Endothelial cell of umbilical vein (primary cell): Measurements from ENCODE around the gene SPATA31E1. TPM values are rescaled to one million over a fixed set of nuclear protein-coding genes. Genes with fewer than 3 reads are reported as not detected.

Source experiments
- BruUV-seq: library from RNA; stranded (reverse); fragments of 400-500 nt; replicated peaks from 2 replicates; lab custom pipeline; 2021; lab: Mats Ljungman, UMichigan
- CTCF ChIA-PET: fragments of 300-600, 350-600 bp; sonication (Branson Sonifier 250); formaldehyde crosslinking; loops from one replicate; lab custom pipeline; 2021; ENCODE audit warnings: antibody characterized with exemption, inconsistent platforms; lab: Charles Lee
- POLR2A ChIA-PET: fragments of 300-600, 350-600 bp; sonication (Branson Sonifier 250); formaldehyde crosslinking; loops from one replicate; lab custom pipeline; 2021; ENCODE audit warnings: antibody characterized with exemption, inconsistent platforms; lab: Charles Lee
- DNase-seq: peaks from one replicate; pipeline ENCODE4 v3.0.0-alpha.2; 2011; ENCODE audit warnings: low read depth, low spot score
- FAIRE-seq: peaks from 2 replicates; lab custom pipeline; 2011; peaks lifted over from hg19 to GRCh38; lab: Jason Lieb, UNC
- H2AFZ ChIP-seq: 2 replicates; pipeline ENCODE4 v1.6.0; 2012; ENCODE audit warnings: low read depth, low read length, control low read depth, inconsistent platforms
- H3K27ac ChIP-seq: 2 replicates; pipeline ENCODE4 v1.5.1; 2011; ENCODE audit warnings: low read depth, mild to moderate bottlenecking, control low read depth, low read length, moderate library complexity; ENCODE audit not compliant: insufficient read depth
- H3K27me3 ChIP-seq, 2 experiments: 2 replicates each; pipeline versions ENCODE4 v1.6.0 to v1.6.1; 2011; ENCODE audit warnings: low read length in 2 of 2, mixed read lengths in 1 of 2; ENCODE audit not compliant: control insufficient read depth in 2 of 2, insufficient read depth in 2 of 2
- H3K36me3 ChIP-seq, 2 experiments: 2 replicates in 1 of 2; 3 replicates in 1 of 2; pipeline ENCODE4 v1.5.1; 2011; ENCODE audit warnings: low read length in 2 of 2, mild to moderate bottlenecking in 1 of 2, moderate library complexity in 1 of 2; ENCODE audit not compliant: control insufficient read depth in 2 of 2, insufficient read depth in 2 of 2; ENCODE audit errors: extremely low read depth in 1 of 2
- H3K4me1 ChIP-seq: 3 replicates; pipeline ENCODE4 v1.5.1; 2011; ENCODE audit warnings: mild to moderate bottlenecking, low read length; ENCODE audit not compliant: control insufficient read depth, insufficient read depth; ENCODE audit errors: extremely low read depth
- H3K4me2 ChIP-seq: 2 replicates; pipeline ENCODE4 v1.6.1; 2011; ENCODE audit warnings: low read length, control low read depth, mixed read lengths; ENCODE audit not compliant: insufficient read depth
- H3K4me3 ChIP-seq, 3 experiments: fragments of 200-600 bp in 1 of 3; sonication (generic), shearing (Covaris generic) in 1 of 3; replicated peaks in 1 of 3; 2 replicates each; pipeline ENCODE4 v1.5.1; 2011 to 2016; ENCODE audit warnings: control low read depth in 3 of 3, low read length in 3 of 3, mild to moderate bottlenecking in 2 of 3, inconsistent platforms in 1 of 3, low read depth in 1 of 3, moderate library complexity in 1 of 3; ENCODE audit not compliant: insufficient read depth in 1 of 3
- H3K79me2 ChIP-seq: 2 replicates; pipeline ENCODE4 v1.6.0; 2012; ENCODE audit warnings: low read length, inconsistent platforms; ENCODE audit not compliant: control insufficient read depth, insufficient read depth
- H3K9ac ChIP-seq: replicated peaks from 2 replicates; pipeline ENCODE3; 2011; ENCODE audit warnings: low read length, control low read depth; ENCODE audit not compliant: insufficient read depth; ENCODE audit errors: extremely low read depth
- H3K9me1 ChIP-seq: replicated peaks from 3 replicates; pipeline ENCODE4 v1.6.0; 2011; ENCODE audit warnings: mild to moderate bottlenecking, low read length; ENCODE audit not compliant: control insufficient read depth, insufficient read depth; ENCODE audit errors: extremely low read depth
- H3K9me3 ChIP-seq: replicated peaks from 2 replicates; pipeline ENCODE4 v1.5.1; 2012; ENCODE audit warnings: low read length, inconsistent platforms; ENCODE audit not compliant: control insufficient read depth, insufficient read depth
- H4K20me1 ChIP-seq: replicated peaks from 2 replicates; pipeline ENCODE3; 2011; ENCODE audit warnings: mild to moderate bottlenecking, low read length; ENCODE audit not compliant: control insufficient read depth, insufficient read depth; ENCODE audit errors: extremely low read depth
- CTCF ChIP-seq, 2 donors: IDR thresholded peaks; 1 replicate in 1 of 2; 2 replicates in 1 of 2; pipeline ENCODE4 v1.5.1; 2011; ENCODE audit warnings: low read length in 2 of 2, mild to moderate bottlenecking in 2 of 2, moderate library complexity in 2 of 2, control low read depth in 1 of 2, inconsistent platforms in 1 of 2, low read depth in 1 of 2; ENCODE audit not compliant: insufficient read depth in 1 of 2; ENCODE audit errors: extremely low read depth in 1 of 2
- EZH2 ChIP-seq: IDR thresholded peaks from 2 replicates; pipeline ENCODE4 v1.6.1; 2012; ENCODE audit warnings: borderline replicate concordance, low read depth, mild to moderate bottlenecking, moderate library complexity, low read length, inconsistent platforms; ENCODE audit not compliant: severe bottlenecking
- FOS ChIP-seq: IDR thresholded peaks from 2 replicates; pipeline ENCODE4 v1.6.1; 2011; ENCODE audit warnings: mild to moderate bottlenecking, low read length, moderate library complexity, borderline replicate concordance; ENCODE audit not compliant: insufficient read depth
- GATA2 ChIP-seq: IDR thresholded peaks from 2 replicates; pipeline ENCODE4 v1.7.0; 2011; ENCODE audit warnings: low read depth, mild to moderate bottlenecking, moderate library complexity, mixed read lengths, low read length; ENCODE audit not compliant: insufficient read length, insufficient read depth
- JUN ChIP-seq: IDR thresholded peaks from 2 replicates; pipeline ENCODE4 v1.6.1; 2011; ENCODE audit warnings: borderline replicate concordance, low read depth; ENCODE audit not compliant: insufficient read length, insufficient read depth
- MAX ChIP-seq: IDR thresholded peaks from 2 replicates; pipeline ENCODE4 v1.6.1; 2011; ENCODE audit not compliant: insufficient read depth, insufficient read length
- MYC ChIP-seq: IDR thresholded peaks from one replicate; pipeline ENCODE4 v1.6.1; 2011; ENCODE audit warnings: mild to moderate bottlenecking, low read depth, low read length
- POLR2A ChIP-seq: IDR thresholded peaks from 2 replicates; pipeline ENCODE4 v1.6.1; 2012; ENCODE audit warnings: low read depth, mild to moderate bottlenecking, control low read depth, low read length
- POLR2AphosphoS5 ChIP-seq: IDR thresholded peaks from 2 replicates; pipeline ENCODE4 v1.6.1; 2012; ENCODE audit warnings: low read depth, mild to moderate bottlenecking, control low read depth, low read length, moderate library complexity; ENCODE audit not compliant: insufficient read depth
- dilution Hi-C: fragments of 300-500 bp; cut with MboI; formaldehyde crosslinking; loops from one replicate; pipeline ENCODE4 v1.15.0; 2019; ENCODE audit warnings: low sequenced_read_pairs; ENCODE audit not compliant: extremely low pct_ligation_motif_present
- intact Hi-C: fragments of 100-400 bp; cut with micrococcal nuclease; formaldehyde crosslinking; loops from one replicate; pipeline ENCODE4 v1.10.0; 2022
- polyA plus RNA-seq, 4 experiments: library from polyadenylated mRNA; depleted of rRNA in 3 of 4; stranded (reverse) in 3 of 4; unstranded in 1 of 4; fragments of >200 nt; gene quantifications; 2 replicates each; pipeline versions ENCODE4 v1.2.1 to v1.2.3, GENCODE V29; 2011 to 2012; ENCODE audit warnings: missing spikeins in 1 of 4
- total RNA-seq: library from RNA; stranded (reverse); gene quantifications from 2 replicates; pipeline ENCODE4 v1.2.3, GENCODE V29; 2021

Gene SPATA31E1
- total and polyA plus RNA-seq, 2 donors (not counting 3 experiments of a cell fraction or from before 2014, with no cell fraction given), result not detected

GRCh38 chr9:87859786-87860185, 22.9 kb upstream of the SPATA31E1 start:
- Histone ChIP-seq H3K27ac (no peak overlapping the region), H3K27me3 (no peaks in the 10 kb centered on the region), H3K4me2 (no peak overlapping the region), H3K79me2 (no peaks in the 10 kb centered on the region), H3K36me3 (no peaks in the 10 kb centered on the region), H2AFZ (no peak overlapping the region), H3K4me3 (no peak overlapping the region), H3K4me1 (peaks cover 8% of the 10 kb centered on the region), H3K9me3 (no peaks in the 10 kb centered on the region), H3K9me1 (no peaks in the 10 kb centered on the region), H3K9ac (no peak overlapping the region), H4K20me1 (no peaks in the 10 kb centered on the region)
- FAIRE-seq, result no peak
- TF ChIP-seq MYC (no peak), MAX (no peak), JUN (no peak), GATA2 (no peak), POLR2A (no peak), CTCF (IDR thresholded peaks at IDR 0.05; ENCODE audit: extremely low read depth in 1 of 2, insufficient read depth in 1 of 2, low read depth in 1 of 2, low read length in 2 of 2) (no peak), FOS (no peak), POLR2AphosphoS5 (no peak), EZH2 (no peak)
- no peak for DNase-seq
- intact Hi-C loops (loop anchor here (10.0 kb wide), 1 partner anchor 495 kb away; no protein-coding TSS in a partner anchor), dilution Hi-C loops (no loop called here)
- CTCF ChIA-PET, result no interaction called here
- BruUV-seq, result no TSS peak
- POLR2A ChIA-PET, result no interaction called here
